Kidney (tissue), 14 donors: Measurements from ENCODE around the gene ECSCR. TPM values are rescaled to one million over a fixed set of nuclear protein-coding genes. Genes with fewer than 3 reads are reported as not detected.

Experiments used
- DNase-seq, 5 donors: peaks; one replicate each; pipeline ENCODE4 v3.0.0-alpha.2; 2013 to 2020
- FAIRE-seq: peaks from 2 replicates; lab custom pipeline; 2012; peaks lifted over from hg19 to GRCh38; lab: Jason Lieb, UNC
- H3K27ac ChIP-seq, 2 donors: one replicate each; pipeline ENCODE4 v1.7.0; 2013; ENCODE audit warnings: low read depth in 2 of 2, low read length in 2 of 2, inconsistent platforms in 1 of 2
- H3K27me3 ChIP-seq: one replicate; pipeline ENCODE4 v1.7.1; 2013; ENCODE audit warnings: low read length, inconsistent platforms; ENCODE audit not compliant: control insufficient read depth, insufficient read depth
- H3K36me3 ChIP-seq, 3 donors: one replicate each; pipeline versions ENCODE4 v1.7.0 to v1.7.1; 2013; ENCODE audit warnings: low read length in 3 of 3, control low read depth in 1 of 3, inconsistent platforms in 1 of 3; ENCODE audit not compliant: insufficient read depth in 3 of 3, control insufficient read depth in 2 of 3
- H3K4me1 ChIP-seq, 3 donors: one replicate each; pipeline versions ENCODE4 v1.7.0 to v1.7.1; 2013; ENCODE audit warnings: low read length in 3 of 3, inconsistent platforms in 1 of 3, low read depth in 1 of 3; ENCODE audit not compliant: control insufficient read depth in 2 of 3, insufficient read depth in 2 of 3
- H3K4me3 ChIP-seq, 3 donors: one replicate each; pipeline versions ENCODE4 v1.7.0 to v1.8.1; 2013; ENCODE audit warnings: low read length in 3 of 3, control low read depth in 1 of 3, inconsistent platforms in 1 of 3
- H3K9ac ChIP-seq, 3 donors: one replicate each; pipeline versions ENCODE4 v1.7.0 to v1.7.1; 2013; ENCODE audit warnings: low read length in 3 of 3, control low read depth in 1 of 3, inconsistent platforms in 1 of 3
- H3K9me3 ChIP-seq, 3 donors: one replicate each; pipeline versions ENCODE4 v1.7.0 to v1.7.1; 2013; ENCODE audit warnings: low read length in 3 of 3, control low read depth in 1 of 3, inconsistent platforms in 1 of 3; ENCODE audit not compliant: control insufficient read depth in 2 of 3, insufficient read depth in 1 of 3
- CTCF ChIP-seq: IDR thresholded peaks from 3 replicates; pipeline ENCODE4 v1.5.1; 2012; ENCODE audit warnings: mild to moderate bottlenecking, moderate library complexity, borderline replicate concordance; ENCODE audit not compliant: insufficient read depth; ENCODE audit errors: extremely low read depth
- intact Hi-C: fragments of 100-400 bp; cut with DNase I; formaldehyde crosslinking; loops from one replicate; pipeline ENCODE4 v1.11.1; 2022
- polyA plus RNA-seq: library from polyadenylated mRNA; stranded (reverse); fragments of 350-450 nt; fragmentation: Illumina TruSeq; extraction: RNeasy Lipid Tissue Mini Kit (QIAGEN cat#74804); gene quantifications from one replicate; pipeline ENCODE4 v1.2.3, GENCODE V29; 2014; ENCODE audit warnings: low read depth, low replicate concordance; ENCODE audit not compliant: insufficient read depth
- total RNA-seq: library from RNA; stranded (reverse); fragmentation: NEBNext Ultra II Directional; extraction: Animal tissue kit (Norgen Biotek cat#: 25700); gene quantifications from one replicate; pipeline ENCODE4 v1.2.1, GENCODE V29; 2021
- donor health status: control.
- donor health status: control.
- donor health status: control.
- donor health status: control.
- donor health status: control.
- donor health status: DM: yes; HTN: yes; CAD: no.
- donor health status: Normal renal cell carcinoma (clear cell type).

ECSCR gene
- total and polyA plus RNA-seq, 2 donors from 2014 or later: 31.9 to 34.9 TPM

- no peak overlapping the region for H3K9ac ChIP-seq
- no peaks in the 10 kb centered on the region for H3K27me3 ChIP-seq
- H3K9me3 ChIP-seq: no peaks in the 10 kb centered on the region
- DNase-seq (no peak), FAIRE-seq (no peak)
- no peaks in the 10 kb centered on the region for H3K36me3 ChIP-seq
- H3K27ac ChIP-seq: no peak overlapping the region
- H3K4me3 ChIP-seq: no peak overlapping the region
- H3K4me1 ChIP-seq: no peaks in the 10 kb centered on the region
- intact Hi-C loops: no loop called here
- no peak for TF ChIP-seq CTCF
Observed at GRCh38 chr5:139501381-139501780, 38.8 kb upstream of the ECSCR start.

GRCh38 chr5:139495638-139496435 lies 33.3 kb upstream of the ECSCR start:
- intact Hi-C loops: no loop called here
- no peak overlapping the region for H3K27ac ChIP-seq

GRCh38 chr5:139494832-139495231 lies 32.3 kb upstream of the ECSCR start:
- H3K9ac ChIP-seq: no peak overlapping the region
- no peaks in the 10 kb centered on the region for H3K9me3 ChIP-seq
- H3K27ac ChIP-seq: no peak overlapping the region
- TF ChIP-seq CTCF: no peak
- H3K27me3 ChIP-seq: no peaks in the 10 kb centered on the region
- peaks cover 0 to 4% (median 3%) of the 10 kb centered on the region in 3 donors for H3K4me1 ChIP-seq
- intact Hi-C loops: no loop called here
- DNase-seq (no peak), FAIRE-seq (no peak)
- no peak overlapping the region for H3K4me3 ChIP-seq
- H3K36me3 ChIP-seq: no peaks in the 10 kb centered on the region

More at GRCh38 chr5:139495638-139496435, 33.3 kb upstream of the ECSCR start:
- Histone ChIP-seq H3K27me3 (no peaks in the 10 kb centered on the region), H3K36me3 (no peaks in the 10 kb centered on the region), H3K4me3 (no peak overlapping the region), H3K9me3 (no peaks in the 10 kb centered on the region), H3K9ac (no peak overlapping the region), H3K4me1 (peaks cover 0 to 4% (median 3%) of the 10 kb centered on the region in 3 donors)
- DNase-seq (no peak), FAIRE-seq (no peak)
- TF ChIP-seq CTCF: no peak

GRCh38 chr5:139494256-139494655 lies 31.7 kb upstream of the ECSCR start:
- Histone ChIP-seq H3K36me3 (no peaks in the 10 kb centered on the region), H3K9me3 (no peaks in the 10 kb centered on the region), H3K4me1 (peaks cover 0 to 4% (median 3%) of the 10 kb centered on the region in 3 donors), H3K27ac (no peak overlapping the region), H3K9ac (no peak overlapping the region), H3K27me3 (no peaks in the 10 kb centered on the region), H3K4me3 (no peak overlapping the region)
- TF ChIP-seq CTCF: no peak
- no peak for DNase-seq
- intact Hi-C loops: no loop called here
- FAIRE-seq: no peak
